ENCODE measurements around the gene RNF213. TPM values are rescaled to one million over a fixed set of nuclear protein-coding genes. Genes with fewer than 3 reads are reported as not detected.

RNF213 gene
- total RNA-seq, 2 donors from 2014 or later = 150 to 174 TPM

DNA sequence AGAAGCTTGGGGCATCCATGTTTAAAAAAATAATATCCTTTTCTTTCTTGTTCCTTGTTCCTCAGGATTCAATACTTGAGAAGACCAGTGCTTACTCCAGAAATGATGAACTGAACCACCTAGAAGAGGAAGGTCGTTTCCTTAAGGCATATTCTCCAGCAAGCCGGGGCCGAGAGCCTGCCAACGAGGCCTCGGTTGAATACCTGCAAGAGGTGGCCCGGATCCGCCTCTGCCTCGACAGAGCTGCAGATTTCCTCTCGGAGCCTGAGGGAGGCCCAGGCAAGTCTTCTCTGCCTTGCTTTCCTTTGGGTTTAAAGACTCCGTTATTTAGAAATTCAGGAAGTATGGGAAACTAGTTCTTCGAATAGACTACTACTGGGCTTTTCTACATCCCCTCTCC lies 111.8 kb downstream of the RNF213 start:
- TF ChIP-seq, protein P1, sequence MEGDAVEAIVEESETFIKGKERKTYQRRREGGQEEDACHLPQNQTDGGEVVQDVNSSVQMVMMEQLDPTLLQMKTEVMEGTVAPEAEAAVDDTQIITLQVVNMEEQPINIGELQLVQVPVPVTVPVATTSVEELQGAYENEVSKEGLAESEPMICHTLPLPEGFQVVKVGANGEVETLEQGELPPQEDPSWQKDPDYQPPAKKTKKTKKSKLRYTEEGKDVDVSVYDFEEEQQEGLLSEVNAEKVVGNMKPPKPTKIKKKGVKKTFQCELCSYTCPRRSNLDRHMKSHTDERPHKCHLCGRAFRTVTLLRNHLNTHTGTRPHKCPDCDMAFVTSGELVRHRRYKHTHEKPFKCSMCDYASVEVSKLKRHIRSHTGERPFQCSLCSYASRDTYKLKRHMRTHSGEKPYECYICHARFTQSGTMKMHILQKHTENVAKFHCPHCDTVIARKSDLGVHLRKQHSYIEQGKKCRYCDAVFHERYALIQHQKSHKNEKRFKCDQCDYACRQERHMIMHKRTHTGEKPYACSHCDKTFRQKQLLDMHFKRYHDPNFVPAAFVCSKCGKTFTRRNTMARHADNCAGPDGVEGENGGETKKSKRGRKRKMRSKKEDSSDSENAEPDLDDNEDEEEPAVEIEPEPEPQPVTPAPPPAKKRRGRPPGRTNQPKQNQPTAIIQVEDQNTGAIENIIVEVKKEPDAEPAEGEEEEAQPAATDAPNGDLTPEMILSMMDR (IDR thresholded peaks at IDR 0.05) = no peak
- Histone ChIP-seq H3K36me3 (peaks cover 75% of the 10 kb centered on the region), H3K27ac (no peak overlapping the region), H3K4me3 (no peak overlapping the region), H3K27me3 (replicated peaks; ENCODE audit: insufficient read depth) (no peaks in the 10 kb centered on the region), H3K9me3 (no peaks in the 10 kb centered on the region), H3K4me1 (ENCODE audit: control insufficient read depth in 1 of 2, low read depth in 2 of 2) (no peaks in the 10 kb centered on the region)
- ATAC-seq (ENCODE audit: insufficient number of reproducible peaks, low FRiP score, low read depth) (no peak), DNase-seq (ENCODE audit: low spot score) (no peak)

DNA sequence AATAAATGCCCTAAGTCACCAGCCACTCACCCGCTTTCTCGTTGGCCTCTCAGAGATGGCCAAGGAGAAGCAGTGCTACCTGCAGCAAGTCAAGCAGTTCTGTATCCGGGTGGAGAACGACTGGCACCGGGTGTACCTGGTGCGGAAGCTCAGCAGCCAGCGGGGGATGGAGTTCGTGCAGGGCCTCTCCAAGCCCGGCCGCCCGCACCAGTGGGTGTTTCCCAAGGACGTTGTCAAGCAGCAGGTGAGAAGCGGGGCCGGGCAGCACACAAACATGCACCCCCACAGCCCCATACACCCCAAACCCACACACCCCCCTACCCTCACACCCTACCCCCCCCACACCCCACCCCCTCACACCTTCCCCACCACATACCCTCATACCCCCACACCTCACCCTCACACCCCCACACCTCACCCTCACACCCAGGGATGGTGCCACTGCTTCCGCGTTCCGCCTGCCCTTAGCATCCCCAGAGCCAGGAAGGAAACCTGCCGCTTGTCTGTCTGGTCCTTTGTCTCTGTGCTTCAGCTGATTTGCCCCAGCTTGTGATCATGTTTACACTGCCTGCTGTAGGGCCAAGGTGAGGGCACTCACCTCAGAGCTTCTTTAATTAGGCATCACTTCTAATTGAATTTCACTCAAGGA lies 112.4 kb downstream of the RNF213 start:
- Histone ChIP-seq H3K36me3 (peaks cover 78% of the 10 kb centered on the region), H3K9me3 (no peaks in the 10 kb centered on the region), H3K4me3 (no peak overlapping the region), H3K27ac (no peak overlapping the region), H3K27me3 (replicated peaks; ENCODE audit: insufficient read depth) (no peaks in the 10 kb centered on the region), H3K4me1 (ENCODE audit: control insufficient read depth in 1 of 2, low read depth in 2 of 2) (no peaks in the 10 kb centered on the region)
- ATAC-seq (ENCODE audit: insufficient number of reproducible peaks, low FRiP score, low read depth) (no peak), DNase-seq (ENCODE audit: low spot score) (no peak)
- TF ChIP-seq, protein P1 (IDR thresholded peaks at IDR 0.05) = no peak

DNA sequence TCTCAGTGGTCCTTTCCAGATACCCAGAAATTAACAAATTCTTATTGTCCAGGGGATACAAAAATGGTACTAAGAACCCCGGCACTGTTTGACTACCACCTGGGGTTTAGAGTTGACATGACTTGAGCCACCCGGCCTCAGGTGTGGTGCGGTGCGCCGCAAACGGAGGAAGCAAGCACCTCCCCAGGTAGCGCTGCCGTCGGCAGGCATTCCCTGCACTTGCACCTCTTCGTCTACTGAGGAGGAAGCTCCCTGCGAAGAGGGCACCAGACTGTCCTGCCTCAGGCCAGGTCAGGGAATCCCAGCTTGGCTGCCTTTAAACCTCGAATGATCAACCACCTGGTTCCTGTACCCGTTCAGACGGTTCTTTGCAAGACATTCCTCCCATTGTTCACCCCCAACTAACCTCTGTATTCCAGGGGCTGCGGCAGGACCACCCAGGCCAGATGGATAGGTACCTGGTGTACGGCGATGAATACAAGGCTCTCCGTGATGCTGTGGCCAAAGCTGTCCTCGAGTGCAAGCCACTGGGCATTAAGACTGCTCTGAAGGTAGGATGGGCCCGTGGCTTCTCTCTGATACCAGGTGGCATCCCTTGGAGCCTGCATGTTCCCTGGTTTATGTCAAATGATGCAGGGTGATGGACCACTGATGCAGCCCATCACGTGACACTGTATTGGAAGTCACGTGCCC lies 113.5 kb downstream of the RNF213 start:
- Histone ChIP-seq H3K27me3 (replicated peaks; ENCODE audit: insufficient read depth) (no peaks in the 10 kb centered on the region), H3K4me1 (ENCODE audit: control insufficient read depth in 1 of 2, low read depth in 2 of 2) (no peaks in the 10 kb centered on the region), H3K4me3 (no peak overlapping the region), H3K36me3 (peaks cover 77% of the 10 kb centered on the region), H3K27ac (no peak overlapping the region), H3K9me3 (no peaks in the 10 kb centered on the region)
- TF ChIP-seq, protein P1 (IDR thresholded peaks at IDR 0.05) = no peak
- DNase-seq (ENCODE audit: low spot score) (no peak), ATAC-seq (ENCODE audit: insufficient number of reproducible peaks, low FRiP score, low read depth) (no peak)

DNA sequence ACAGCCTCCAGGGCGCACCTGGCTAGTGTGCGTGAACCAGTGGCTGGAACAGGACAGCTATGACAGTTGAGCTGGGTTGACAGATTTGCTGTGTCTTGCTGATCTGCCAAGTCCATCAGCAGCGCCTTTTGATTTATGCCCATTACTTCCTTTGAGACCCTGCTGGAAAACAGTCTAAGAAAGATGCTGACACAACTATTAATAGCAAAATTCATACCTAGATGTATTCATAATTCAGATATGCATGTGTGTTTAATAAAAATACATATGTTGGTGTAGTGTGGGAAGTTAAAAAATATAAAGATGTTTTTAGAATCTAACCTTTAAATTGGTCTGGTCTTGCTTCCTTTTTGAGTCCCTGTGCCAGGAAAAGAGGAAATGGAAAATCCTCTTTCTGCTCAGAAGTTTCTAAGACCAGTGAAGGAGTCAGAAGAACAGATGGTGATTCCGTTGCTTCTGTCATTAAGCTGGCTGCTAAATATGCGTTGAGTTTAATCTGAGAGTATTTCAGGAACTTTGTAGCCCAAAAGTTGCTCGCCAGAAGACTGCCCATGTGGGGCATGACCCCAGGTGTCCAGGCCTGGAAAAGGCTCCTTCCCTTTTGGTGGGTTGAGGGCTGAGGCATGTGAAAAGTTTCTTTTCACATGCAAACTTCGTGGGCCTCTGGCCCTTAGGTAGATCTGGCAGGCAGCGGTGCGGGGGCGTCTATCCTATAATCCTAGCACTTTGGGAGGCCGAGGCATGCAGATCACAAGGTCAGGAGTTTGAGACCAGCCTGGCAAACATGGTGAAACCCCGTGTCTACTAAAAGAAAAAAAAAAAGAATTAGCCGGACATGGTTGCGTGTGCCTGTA lies 114.3 kb downstream of the RNF213 start:
- Histone ChIP-seq H3K9me3 (no peaks in the 10 kb centered on the region), H3K4me3 (no peak overlapping the region), H3K4me1 (ENCODE audit: control insufficient read depth in 1 of 2, low read depth in 2 of 2) (no peaks in the 10 kb centered on the region), H3K36me3 (peaks cover 77% of the 10 kb centered on the region), H3K27ac (no peak overlapping the region), H3K27me3 (replicated peaks; ENCODE audit: insufficient read depth) (no peaks in the 10 kb centered on the region)
- ATAC-seq (ENCODE audit: insufficient number of reproducible peaks, low FRiP score, low read depth) (no peak), DNase-seq (ENCODE audit: low spot score) (no peak)
- TF ChIP-seq, protein P1 (IDR thresholded peaks at IDR 0.05) = no peak

DNA sequence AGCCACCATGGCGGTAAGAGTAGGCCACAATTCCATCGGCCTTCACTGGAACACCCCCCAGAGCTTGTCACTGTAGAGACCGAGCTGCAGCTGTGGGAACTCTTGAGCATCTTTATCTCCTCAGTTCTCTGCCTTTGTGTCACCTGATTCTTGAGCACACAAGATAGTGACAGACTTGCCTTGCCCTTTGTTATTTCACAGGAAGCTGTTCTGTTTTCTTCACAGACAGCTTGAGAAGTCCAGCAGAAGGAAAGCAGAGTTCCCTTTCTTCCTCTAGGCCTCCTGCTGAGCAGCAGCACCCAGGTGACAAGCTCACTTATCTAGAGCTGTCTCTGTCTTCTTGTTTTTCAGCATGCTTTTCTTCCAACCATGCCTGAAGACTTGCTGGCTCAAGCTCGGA lies 115.9 kb downstream of the RNF213 start:
- ATAC-seq (ENCODE audit: insufficient number of reproducible peaks, low FRiP score, low read depth) (no peak), DNase-seq (ENCODE audit: low spot score) (no peak)
- Histone ChIP-seq H3K4me3 (no peak overlapping the region), H3K36me3 (peaks cover 82% of the 10 kb centered on the region), H3K9me3 (no peaks in the 10 kb centered on the region), H3K27ac (no peak overlapping the region), H3K27me3 (replicated peaks; ENCODE audit: insufficient read depth) (no peaks in the 10 kb centered on the region), H3K4me1 (ENCODE audit: control insufficient read depth in 1 of 2, low read depth in 2 of 2) (no peaks in the 10 kb centered on the region)
- TF ChIP-seq, protein P1 (IDR thresholded peaks at IDR 0.05) = no peak
